Astrocyte (in vitro differentiated cells and primary cell): ENCODE measurements around the gene IGFN1. TPM values are rescaled to one million over a fixed set of nuclear protein-coding genes. Genes with fewer than 3 reads are reported as not detected.

ENCODE experiments used
- DNase-seq: peaks from one replicate; pipeline ENCODE4 v3.0.0-alpha.2; 2010; ENCODE audit warnings: low read depth
- FAIRE-seq: peaks from 2 replicates; lab custom pipeline; 2011; peaks lifted over from hg19 to GRCh38; lab: Jason Lieb, UNC
- H2AFZ ChIP-seq: 2 replicates; pipeline ENCODE4 v1.6.0; 2012; ENCODE audit warnings: low read depth, low read length, inconsistent platforms
- H3K27ac ChIP-seq: 2 replicates; pipeline ENCODE4 v1.5.1; 2011; ENCODE audit warnings: low read depth, low read length, inconsistent platforms
- H3K27me3 ChIP-seq: 2 replicates; pipeline ENCODE4 v1.6.0; 2011; ENCODE audit warnings: low read length, inconsistent platforms; ENCODE audit not compliant: insufficient read depth
- H3K36me3 ChIP-seq: 2 replicates; pipeline ENCODE4 v1.5.1; 2011; ENCODE audit warnings: low read length, inconsistent platforms; ENCODE audit not compliant: insufficient read depth
- H3K4me1 ChIP-seq: 2 replicates; pipeline ENCODE4 v1.5.1; 2011; ENCODE audit warnings: low read length, inconsistent platforms; ENCODE audit not compliant: insufficient read depth
- H3K4me2 ChIP-seq: 2 replicates; pipeline ENCODE4 v1.6.0; 2012; ENCODE audit warnings: low read length, inconsistent platforms
- H3K4me3 ChIP-seq: 2 replicates; pipeline ENCODE4 v1.5.1; 2011; ENCODE audit warnings: low read depth, mild to moderate bottlenecking, low read length, inconsistent platforms; ENCODE audit not compliant: insufficient read depth
- H3K79me2 ChIP-seq: 2 replicates; pipeline ENCODE4 v1.6.0; 2012; ENCODE audit warnings: mild to moderate bottlenecking, low read length, inconsistent platforms; ENCODE audit not compliant: insufficient read depth
- H3K9ac ChIP-seq: 2 replicates; pipeline ENCODE4 v1.6.0; 2012; ENCODE audit warnings: mild to moderate bottlenecking, low read length, inconsistent platforms
- H3K9me3 ChIP-seq: 2 replicates; pipeline ENCODE4 v1.5.1; 2012; ENCODE audit warnings: low read depth, mild to moderate bottlenecking, low read length, inconsistent platforms; ENCODE audit not compliant: insufficient read depth
- H4K20me1 ChIP-seq: 2 replicates; pipeline ENCODE4 v1.6.0; 2012; ENCODE audit warnings: low read length, inconsistent platforms; ENCODE audit not compliant: insufficient read depth
- H3K27ac Mint-ChIP-seq: one replicate; pipeline ENCODE4 v1.8.0; 2021; ENCODE audit warnings: mild to moderate bottlenecking, mixed read lengths; ENCODE audit not compliant: unreplicated experiment
- H3K27me3 Mint-ChIP-seq: one replicate; pipeline ENCODE4 v1.8.0; 2021; ENCODE audit warnings: low read depth, mixed read lengths; ENCODE audit not compliant: unreplicated experiment
- H3K36me3 Mint-ChIP-seq: one replicate; pipeline ENCODE4 v1.8.0; 2021; ENCODE audit warnings: low read depth, mixed read lengths; ENCODE audit not compliant: unreplicated experiment
- H3K4me1 Mint-ChIP-seq: one replicate; pipeline ENCODE4 v1.8.0; 2021; ENCODE audit warnings: low read depth, mixed read lengths; ENCODE audit not compliant: unreplicated experiment
- H3K4me3 Mint-ChIP-seq: one replicate; pipeline ENCODE4 v1.8.0; 2021; ENCODE audit warnings: mild to moderate bottlenecking, moderate library complexity, mixed read lengths; ENCODE audit not compliant: unreplicated experiment
- H3K9me3 Mint-ChIP-seq: one replicate; pipeline ENCODE4 v1.8.0; 2021; ENCODE audit warnings: mild to moderate bottlenecking, mixed read lengths; ENCODE audit not compliant: unreplicated experiment
- CTCF ChIP-seq: IDR thresholded peaks from 2 replicates; pipeline ENCODE4 v1.5.1; 2011; ENCODE audit warnings: low read depth, mild to moderate bottlenecking, inconsistent platforms, low read length, moderate library complexity; ENCODE audit not compliant: insufficient read depth
- EZH2 ChIP-seq: IDR thresholded peaks from 2 replicates; pipeline ENCODE4 v1.6.1; 2012; ENCODE audit warnings: mild to moderate bottlenecking, low read length, inconsistent platforms; ENCODE audit not compliant: insufficient read depth
- total RNA-seq: library from RNA; stranded (reverse); gene quantifications from 2 replicates; pipeline ENCODE4 v1.2.1, GENCODE V29; 2021

Gene IGFN1
- total RNA-seq, 1 donor from 2014 or later, result 0.02 TPM

- Mint-ChIP-seq H3K4me3 (no peak overlapping the region), H3K27ac (peak overlapping the region; percentile 60), H3K27me3 (peaks cover 20% of the 10 kb centered on the region), H3K9me3 (peaks cover 3% of the 10 kb centered on the region), H3K36me3 (no peaks in the 10 kb centered on the region), H3K4me1 (peaks cover 7% of the 10 kb centered on the region)
- H3K27me3 ChIP-seq, result no peaks in the 10 kb centered on the region
- no peaks in the 10 kb centered on the region for H3K36me3 ChIP-seq
- no peak overlapping the region for H3K9ac ChIP-seq
- H3K27ac ChIP-seq, result no peak overlapping the region
- no peak overlapping the region for H3K4me2 ChIP-seq
- TF ChIP-seq CTCF, result no peak
- TF ChIP-seq EZH2, result no peak
- no peaks in the 10 kb centered on the region for H3K9me3 ChIP-seq
- H3K4me1 ChIP-seq, result peaks cover 25% of the 10 kb centered on the region
- DNase-seq (no peak), FAIRE-seq (no peak)
- no peak overlapping the region for H3K4me3 ChIP-seq
- H3K79me2 ChIP-seq, result no peaks in the 10 kb centered on the region
- H2AFZ ChIP-seq, result no peak overlapping the region
- H4K20me1 ChIP-seq, result no peaks in the 10 kb centered on the region
Observed at GRCh38 chr1:201261771-201262547, 71.3 kb downstream of the IGFN1 start.

- Histone ChIP-seq H3K36me3 (no peaks in the 10 kb centered on the region), H3K4me1 (peaks cover 37% of the 10 kb centered on the region), H3K79me2 (no peaks in the 10 kb centered on the region), H2AFZ (no peak overlapping the region), H4K20me1 (no peaks in the 10 kb centered on the region), H3K4me3 (no peak overlapping the region), H3K27ac (no peak overlapping the region), H3K9me3 (no peaks in the 10 kb centered on the region), H3K27me3 (no peaks in the 10 kb centered on the region), H3K4me2 (no peak overlapping the region), H3K9ac (no peak overlapping the region)
- no peaks in the 10 kb centered on the region for H3K36me3 Mint-ChIP-seq
- peaks cover 16% of the 10 kb centered on the region for H3K4me1 Mint-ChIP-seq
- no peak for DNase-seq
- peaks cover 3% of the 10 kb centered on the region for H3K9me3 Mint-ChIP-seq
- TF ChIP-seq EZH2 (no peak), CTCF (no peak)
- no peak for FAIRE-seq
- no peak overlapping the region for H3K4me3 Mint-ChIP-seq
- peaks cover 20% of the 10 kb centered on the region for H3K27me3 Mint-ChIP-seq
- no peak overlapping the region for H3K27ac Mint-ChIP-seq
Observed at GRCh38 chr1:201262963-201263608, 72.5 kb downstream of the IGFN1 start.
